ENCODE data around the gene VDAC2.

GRCh38 chr10:75208181-75208580 lies 2.4 kb upstream of the VDAC2 start:
- TF ChIP-seq, protein P1, sequence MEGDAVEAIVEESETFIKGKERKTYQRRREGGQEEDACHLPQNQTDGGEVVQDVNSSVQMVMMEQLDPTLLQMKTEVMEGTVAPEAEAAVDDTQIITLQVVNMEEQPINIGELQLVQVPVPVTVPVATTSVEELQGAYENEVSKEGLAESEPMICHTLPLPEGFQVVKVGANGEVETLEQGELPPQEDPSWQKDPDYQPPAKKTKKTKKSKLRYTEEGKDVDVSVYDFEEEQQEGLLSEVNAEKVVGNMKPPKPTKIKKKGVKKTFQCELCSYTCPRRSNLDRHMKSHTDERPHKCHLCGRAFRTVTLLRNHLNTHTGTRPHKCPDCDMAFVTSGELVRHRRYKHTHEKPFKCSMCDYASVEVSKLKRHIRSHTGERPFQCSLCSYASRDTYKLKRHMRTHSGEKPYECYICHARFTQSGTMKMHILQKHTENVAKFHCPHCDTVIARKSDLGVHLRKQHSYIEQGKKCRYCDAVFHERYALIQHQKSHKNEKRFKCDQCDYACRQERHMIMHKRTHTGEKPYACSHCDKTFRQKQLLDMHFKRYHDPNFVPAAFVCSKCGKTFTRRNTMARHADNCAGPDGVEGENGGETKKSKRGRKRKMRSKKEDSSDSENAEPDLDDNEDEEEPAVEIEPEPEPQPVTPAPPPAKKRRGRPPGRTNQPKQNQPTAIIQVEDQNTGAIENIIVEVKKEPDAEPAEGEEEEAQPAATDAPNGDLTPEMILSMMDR (IDR thresholded peaks at IDR 0.05), result no peak
- TF ChIP-seq POLR2A (IDR thresholded peaks at IDR 0.05), result no peak
